Measurements from ENCODE around the gene DGKG.
A peak's percentile ranks its signal among the peaks of the same experiment; 100 is the strongest.

Gene DGKG

DNA sequence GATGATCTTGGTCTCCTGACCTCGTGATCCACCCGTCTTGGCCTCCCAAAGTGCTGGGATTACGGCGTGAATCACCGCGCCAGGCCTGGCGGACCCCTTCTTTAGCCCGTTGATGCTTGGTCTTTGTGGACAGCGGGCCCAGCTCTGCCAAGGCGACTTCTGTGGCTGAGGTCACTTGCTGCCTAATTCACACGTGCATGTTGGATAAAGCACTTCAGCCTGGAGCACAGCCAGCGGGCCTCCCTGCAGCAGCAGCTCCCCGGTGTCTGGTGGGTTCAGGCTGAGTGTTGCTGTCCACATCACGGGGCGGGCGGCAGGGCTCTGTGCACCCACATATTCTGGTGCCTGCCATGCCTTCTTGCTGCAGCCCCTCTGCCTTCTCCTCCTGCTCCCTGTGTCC is 88.4 kb downstream of the DGKG start:
- no peak for DNase-seq (ENCODE audit: low read depth)

DNA sequence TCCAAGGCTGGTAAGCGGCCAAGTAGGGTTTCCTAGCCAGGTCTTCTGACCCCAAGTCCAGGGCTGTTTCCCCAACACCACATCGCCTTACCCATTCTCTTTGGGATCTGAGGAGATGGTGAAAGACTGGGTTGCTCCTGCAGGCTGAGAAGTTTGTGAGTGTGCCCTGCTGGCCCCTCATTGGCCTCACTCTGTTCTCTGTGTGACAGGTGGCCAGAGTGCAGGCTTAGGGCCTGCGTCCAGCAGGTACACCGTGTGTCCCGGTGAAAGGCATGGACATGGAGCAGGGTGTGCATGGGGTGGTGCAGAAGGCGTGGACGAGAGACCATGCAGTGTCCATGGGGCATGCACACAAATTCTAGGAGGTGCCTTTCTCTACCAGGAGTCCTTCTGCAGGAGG is 91.3 kb downstream of the DGKG start:
- DNase-seq (ENCODE audit: low read depth): no peak

DNA sequence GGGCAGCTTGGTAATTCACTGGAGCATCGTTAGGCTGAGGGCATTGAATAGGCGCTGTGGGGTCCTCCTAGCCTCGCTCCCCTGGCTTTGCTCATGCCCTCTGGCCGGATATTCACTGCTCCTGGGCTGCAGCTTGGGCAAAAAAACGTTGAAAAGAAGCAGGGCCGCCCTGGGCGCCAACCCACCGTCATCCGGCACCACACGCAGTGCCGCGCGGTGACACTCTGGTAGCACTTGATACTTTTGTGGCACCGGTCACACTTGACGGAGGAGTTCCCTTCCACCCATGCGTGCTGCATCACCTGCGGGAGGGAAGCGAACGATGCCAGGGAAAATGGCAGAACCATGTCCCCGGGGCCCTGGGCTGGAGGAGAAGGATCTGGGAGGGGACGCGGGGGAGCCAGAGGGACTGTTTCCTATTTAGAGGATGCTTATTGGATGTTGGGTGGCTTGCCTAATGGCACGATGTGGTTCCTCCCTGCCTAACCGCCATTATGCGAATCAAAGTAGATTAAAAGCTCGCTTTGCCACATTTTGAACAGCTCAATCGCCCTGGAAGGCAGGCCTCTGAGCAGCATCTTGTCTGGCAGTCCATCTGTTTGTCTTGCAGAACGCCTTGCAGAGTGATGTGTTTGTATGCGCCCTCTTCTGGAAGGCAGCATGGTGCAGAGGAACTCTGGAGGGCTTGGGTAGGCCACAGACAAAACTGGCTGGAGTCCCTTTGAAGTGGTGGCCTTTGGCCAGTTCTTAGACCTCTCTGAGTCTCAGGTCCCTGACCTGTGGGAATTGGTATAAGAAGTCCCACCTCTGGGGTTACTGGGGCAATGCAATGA is 93.2 kb downstream of the DGKG start:
- no peak for DNase-seq (ENCODE audit: low read depth)

GRCh38 chr3:186267758-186268157 is 94.3 kb downstream of the DGKG start:
- no peak for DNase-seq (ENCODE audit: low read depth)

- no peak for DNase-seq (ENCODE audit: low read depth)
Observed at GRCh38 chr3:186264608-186265400, 97.2 kb downstream of the DGKG start.

DNA sequence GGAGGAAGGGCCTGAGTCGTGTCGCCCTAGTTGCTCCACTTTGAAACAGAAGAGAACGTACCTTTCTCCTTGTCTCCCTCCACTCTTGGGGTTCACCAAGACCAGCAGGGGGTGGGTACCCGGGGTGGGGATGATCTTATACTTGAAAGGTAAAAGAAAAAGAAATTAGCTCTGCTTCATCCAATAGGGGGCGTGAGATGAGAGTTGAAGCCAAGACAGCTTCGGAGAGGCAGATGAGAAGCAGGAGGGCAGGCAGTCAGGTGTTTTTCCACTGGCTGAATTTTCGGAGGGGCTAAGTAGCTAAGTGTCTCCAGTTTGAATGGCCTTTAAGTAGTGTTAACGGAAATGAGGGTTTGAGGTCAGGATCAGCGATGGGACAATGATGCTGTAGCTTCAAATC is 100.4 kb downstream of the DGKG start:
- DNase-seq (ENCODE audit: low read depth): no peak

DNA sequence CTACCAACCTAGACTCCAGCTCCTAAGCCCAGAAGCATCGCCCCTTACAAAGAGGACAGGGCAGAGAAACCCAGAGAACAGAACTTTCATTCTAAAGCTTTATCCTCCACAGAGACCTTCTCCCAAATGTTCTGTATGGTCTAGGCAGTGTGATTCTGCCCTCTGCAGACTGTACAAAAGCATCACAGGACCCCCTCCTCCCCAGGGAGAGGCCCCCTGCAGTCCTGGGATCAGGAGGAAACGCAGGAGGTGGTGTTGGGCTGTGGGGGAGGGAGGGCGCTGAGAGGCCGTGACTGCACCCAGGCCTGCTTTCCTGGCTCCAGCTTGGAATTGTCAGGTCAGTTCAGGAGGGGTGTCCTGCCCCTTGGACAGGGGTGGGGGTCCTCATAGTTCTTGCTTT is 101.3 kb downstream of the DGKG start:
- no peak for DNase-seq (ENCODE audit: low read depth)

DNA sequence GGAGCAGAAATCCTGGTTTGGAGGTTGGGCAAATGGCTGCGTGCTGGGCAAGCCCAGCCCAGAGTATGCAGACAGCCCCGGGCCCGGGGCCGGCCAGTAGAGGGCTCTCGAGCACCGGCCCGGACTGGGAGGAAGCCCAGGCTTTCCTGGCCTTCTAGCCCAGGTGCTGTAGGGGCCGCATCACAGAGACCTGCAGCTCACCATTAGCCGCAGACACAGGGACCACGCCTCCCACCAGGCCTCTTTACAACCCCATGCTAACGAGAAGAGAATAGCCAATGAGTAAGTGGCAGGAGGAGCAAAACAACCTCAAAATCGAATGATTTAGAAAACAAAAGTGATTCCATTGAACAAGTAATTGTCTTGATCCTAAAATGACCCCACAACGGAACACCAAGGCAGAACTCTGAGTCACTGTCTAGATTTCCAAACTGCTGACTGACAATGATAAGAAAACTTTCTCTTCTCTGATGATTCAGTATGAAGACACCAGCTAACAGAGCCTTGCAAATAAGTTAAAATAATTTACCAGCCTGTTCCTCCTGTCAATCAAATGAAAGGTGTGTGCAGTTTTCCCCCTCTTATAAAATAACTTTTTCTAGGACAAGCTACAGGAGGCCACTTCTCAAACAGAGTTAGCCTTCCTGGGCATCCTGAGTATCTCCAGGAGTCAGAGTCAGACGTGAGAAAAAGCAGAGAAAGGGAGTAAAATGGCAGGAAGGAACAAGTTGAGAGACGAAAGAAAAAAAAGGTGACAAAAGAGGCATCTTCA is 102.2 kb downstream of the DGKG start:
- DNase-seq (ENCODE audit: low read depth): peak; percentile 44

- no peak for DNase-seq (ENCODE audit: low read depth)
Observed at GRCh38 chr3:186258968-186259367, 103.1 kb downstream of the DGKG start.

DNA sequence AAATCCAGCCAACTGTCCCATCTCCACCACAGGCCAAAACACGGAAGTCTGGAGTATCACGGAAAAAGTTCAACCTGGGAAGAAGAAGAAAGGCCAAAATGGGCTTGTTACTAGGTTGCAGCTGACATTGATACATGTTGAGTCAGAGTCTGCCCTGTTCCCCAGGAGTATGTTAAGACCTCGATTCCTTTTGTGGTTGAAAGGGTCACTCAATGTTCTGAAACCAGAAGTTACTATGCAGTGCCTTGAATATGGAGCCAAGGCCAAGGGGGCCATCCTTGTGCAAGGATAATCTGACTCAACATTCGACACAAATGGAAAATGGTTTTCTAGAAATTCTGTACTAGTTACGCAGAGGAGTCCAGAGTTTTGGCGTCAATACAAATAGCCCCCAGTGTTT is 104.2 kb downstream of the DGKG start:
- DNase-seq (ENCODE audit: low read depth): no peak

DNA sequence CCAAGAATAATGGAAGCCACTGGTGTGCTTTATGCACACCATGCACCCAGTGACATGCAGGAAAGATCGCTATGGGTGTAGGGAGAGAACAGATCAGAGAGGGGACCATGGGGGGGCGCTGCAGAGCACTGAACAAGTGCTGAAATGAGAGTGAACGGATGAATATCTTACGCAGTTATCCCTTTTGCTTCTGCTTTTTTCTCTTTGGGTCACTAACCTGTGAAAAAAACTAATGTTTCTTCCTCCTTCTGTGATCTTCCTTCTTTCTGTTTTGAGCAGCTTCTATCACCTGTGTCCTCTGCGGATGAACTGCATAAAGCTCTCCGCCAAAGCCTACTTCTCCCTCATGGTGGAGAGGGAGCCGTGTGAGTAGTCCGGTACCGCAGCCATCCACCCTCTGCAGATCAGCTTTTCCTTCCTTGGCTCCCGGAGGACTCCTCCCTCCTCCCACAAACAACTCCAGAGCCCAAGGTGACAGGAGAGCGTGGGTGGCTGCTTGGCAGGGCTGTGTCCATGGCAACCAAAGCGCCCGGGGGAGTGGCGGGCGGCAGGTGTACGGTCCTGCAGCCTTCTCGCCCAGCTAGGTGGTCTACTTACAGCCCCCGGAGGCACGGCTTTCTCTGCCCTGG is 106.2 kb downstream of the DGKG start:
- DNase-seq (ENCODE audit: low read depth): no peak

DNA sequence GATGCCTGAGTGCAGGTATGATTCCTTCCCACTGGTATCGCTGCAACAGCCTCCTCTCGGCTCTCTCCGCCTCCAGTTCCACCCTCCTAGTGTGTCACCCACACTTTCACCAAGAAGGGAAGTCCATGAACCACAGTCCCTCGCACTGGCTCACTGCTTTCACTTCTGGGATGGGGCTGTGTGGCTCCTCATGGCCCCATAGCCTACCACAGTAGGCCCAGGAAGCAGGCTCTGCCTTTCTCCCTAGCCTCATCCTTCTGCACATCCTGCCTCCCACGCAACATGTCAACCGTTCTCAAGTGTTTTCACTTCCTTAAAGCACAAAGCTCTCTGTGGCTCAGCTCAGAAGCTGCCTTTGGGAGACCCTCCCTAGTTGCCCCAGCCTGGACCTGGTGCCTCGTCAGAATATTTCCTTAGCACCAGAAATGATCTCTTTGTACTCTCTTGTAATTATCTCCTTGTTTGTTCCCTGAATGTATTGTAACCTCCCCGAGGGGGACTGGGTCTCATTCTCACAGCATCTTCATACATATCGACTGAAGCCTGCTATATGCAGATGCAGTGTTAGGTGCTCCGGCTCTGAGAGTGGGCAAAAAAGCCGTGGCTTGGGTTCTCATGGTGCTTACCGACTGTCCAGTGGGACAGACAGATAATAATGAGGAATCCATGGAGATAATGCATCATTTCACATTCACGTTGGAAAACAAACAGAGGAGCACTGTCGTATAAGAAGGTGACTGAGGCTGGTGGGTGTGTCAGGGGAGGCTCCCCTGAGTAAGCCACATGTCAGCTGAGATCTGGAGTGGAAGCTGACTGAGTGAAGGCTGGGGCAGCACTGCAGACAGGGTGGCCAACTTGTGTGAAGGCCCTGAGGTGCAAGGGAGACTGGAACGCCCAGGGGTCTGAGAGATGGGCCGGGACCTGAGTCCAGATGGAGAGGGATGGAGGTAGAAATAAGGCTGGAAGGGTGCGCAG is 107.1 kb downstream of the DGKG start:
- DNase-seq (ENCODE audit: low read depth): no peak

DNA sequence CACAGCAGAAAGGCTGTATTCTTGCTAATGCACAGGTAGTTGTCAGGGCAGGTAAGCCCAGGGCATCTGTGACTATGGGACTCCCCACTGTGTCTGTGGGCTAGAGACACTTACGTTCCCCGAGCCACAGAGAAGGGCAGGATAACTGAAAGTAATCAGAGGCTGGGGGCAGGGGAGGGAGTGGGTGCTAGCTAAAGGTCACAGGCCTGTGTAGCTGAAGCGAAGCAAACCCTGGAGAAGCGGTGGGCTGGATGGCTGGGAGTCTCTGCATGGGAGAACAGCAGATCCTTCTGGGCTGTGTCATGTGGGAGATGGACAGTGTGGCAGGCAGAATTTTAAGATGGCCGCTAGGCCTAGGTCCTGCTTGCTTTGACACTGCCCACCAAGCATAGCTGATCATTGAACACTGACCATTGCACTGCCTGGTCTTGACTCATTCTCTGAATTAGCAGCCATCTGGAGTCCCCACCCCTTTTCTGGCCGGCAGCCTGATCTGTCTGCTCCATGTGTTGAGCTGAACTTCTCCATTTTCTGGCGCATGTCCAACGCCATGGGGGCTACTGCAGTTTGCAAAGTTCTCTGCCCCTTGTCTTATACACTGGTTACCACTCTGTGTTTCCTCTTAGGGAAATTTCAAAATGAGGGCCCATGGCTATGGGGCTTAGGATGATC is 110.0 kb downstream of the DGKG start:
- no peak for DNase-seq (ENCODE audit: low read depth)

- DNase-seq (ENCODE audit: low read depth): no peak
Observed at GRCh38 chr3:186248850-186249249, 113.2 kb downstream of the DGKG start.

DNA sequence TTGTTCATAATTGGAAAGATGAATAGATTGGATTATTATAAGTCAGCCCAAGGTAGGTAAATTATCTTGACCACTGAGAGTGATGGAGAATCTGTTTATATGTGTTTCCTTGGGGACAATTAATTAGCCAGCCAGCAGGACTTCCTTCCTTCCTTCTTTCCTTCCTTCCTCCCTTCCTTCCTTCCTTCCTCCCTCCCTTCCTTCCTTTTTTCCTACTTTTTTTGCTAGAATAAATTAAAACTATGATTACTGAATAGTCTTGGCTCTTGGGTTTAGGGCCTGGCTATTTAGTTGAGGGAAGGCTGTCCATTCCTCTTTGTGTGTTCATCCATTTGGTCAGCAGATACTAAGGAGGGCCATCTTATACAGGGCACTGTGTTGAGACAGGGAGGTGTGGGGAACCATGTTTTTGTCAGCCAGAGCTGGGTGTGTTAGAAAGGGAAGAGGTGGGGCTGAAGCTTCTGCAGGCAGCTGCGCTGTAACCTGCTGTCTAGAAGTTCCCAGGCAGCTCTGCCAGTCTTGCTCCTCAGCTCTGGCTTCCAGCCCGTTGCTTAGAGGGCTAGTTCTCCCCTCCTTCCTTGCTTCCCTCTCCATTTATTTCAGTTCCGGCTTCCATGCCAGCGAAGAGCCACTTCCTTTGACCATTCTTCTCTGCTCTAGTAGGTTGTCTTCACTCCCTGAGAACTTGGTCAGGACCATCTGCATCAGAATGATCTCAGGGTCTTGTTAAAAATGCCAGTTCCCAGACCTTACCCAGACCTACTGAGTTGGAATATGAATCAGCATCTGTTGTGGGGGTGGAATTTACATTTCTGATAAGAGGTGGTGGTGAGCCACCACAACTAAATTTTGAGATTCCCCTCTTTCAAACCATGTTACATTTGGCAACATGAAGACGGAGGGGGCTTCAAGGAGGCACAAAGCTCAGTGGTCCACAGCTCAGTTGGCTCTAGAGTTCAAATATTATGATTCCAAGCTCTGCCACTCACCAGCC is 113.9 kb downstream of the DGKG start:
- DNase-seq (ENCODE audit: low read depth): no peak

DNA sequence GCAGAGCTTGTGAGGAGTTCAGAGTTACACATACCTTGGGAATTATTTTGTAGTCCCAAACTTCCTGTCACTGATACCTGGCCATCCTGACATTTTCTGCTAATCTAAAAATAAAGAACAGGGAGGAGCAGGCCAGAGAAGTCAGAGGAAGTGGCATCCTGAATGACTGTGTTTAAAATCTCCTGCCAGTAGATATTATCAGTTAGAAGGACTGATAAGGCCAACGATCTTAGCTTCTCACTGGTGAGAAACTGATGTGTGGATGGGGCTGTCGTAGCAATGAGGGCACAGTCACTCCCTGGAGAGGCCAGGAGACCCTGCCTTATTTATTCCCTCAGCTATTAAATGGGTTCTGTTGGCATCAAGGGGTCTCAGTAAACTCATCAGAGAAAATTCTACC is 115.1 kb downstream of the DGKG start:
- no peak for DNase-seq (ENCODE audit: low read depth)

- no peak for DNase-seq (ENCODE audit: low read depth)
Observed at GRCh38 chr3:186244016-186244415, 118.0 kb downstream of the DGKG start.

GRCh38 chr3:186241910-186242821 is 119.9 kb downstream of the DGKG start:
- DNase-seq (ENCODE audit: low read depth): peak; percentile 15
